HG02852 (cell line): ENCODE data around the gene HFE.
"Not testable (repeated sequence)": the region's sequence is repeated elsewhere in the genome, so short reads cannot be mapped to it uniquely, and the experiment has no call there.

ENCODE experiments used
- ATAC-seq: cut with Tn5 transposase; IDR thresholded peaks from one replicate; pipeline ENCODE4 v1.9.1; 2021; ENCODE audit warnings: mild to moderate bottlenecking, moderate library complexity; ENCODE audit not compliant: unreplicated experiment

The HFE gene

DNA sequence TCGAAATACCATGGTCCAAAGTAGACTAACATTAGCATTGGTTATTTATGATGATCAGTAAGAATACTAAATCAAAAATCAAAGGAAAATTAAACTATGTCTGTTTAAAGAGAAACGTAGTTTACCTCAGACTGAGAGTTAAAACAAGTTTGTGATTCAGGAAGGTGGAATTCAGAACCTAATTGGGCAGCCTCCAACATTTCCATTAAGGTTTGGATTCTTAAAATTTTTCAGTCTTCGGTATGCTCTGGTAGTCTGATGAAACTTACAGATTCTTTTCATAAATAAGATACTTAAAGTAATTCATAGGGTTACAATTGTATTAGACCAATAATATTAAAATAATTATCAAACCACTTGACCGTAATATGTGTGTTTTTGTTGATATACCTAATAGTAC is 18.6 kb downstream of the HFE start:
- no peak for ATAC-seq

DNA sequence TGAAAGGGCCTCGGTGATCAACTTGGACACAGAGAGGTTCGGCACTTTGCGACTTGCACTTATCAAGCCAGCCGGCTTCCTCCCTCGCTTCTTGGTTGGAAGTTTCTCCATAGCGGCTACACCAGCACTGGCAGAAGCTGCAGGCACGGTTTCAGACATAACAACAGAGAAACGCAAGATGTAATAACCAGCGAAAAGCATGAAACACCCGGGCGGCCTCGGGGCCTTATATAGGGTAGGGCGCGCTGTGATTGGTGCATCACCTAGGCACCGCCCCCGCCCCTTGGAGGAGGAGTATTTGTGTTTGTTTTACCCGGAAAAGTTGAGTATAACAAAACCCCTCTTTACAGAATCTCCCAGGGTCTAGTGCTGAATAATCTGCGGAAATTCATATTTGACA is 20.7 kb downstream of the HFE start:
- ATAC-seq: no peak

DNA sequence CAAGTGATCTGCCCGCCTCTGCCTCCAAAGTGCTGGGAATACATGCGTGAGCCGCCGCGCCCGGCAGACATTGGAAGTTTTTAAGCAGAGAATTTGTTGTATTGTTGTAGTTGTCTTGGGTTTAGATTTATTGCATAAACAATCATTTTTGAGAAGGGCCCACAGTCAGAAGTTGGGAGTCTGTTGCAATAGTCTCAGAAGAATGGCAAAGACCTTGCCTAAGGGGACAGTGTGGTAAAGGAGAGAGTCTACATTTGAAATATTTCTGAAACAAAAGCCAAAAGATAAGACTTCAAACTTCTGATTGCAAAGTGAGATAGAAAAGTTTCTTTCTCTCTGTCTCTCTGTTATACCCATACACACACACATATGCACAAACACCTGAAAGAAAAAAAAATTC is 22.5 kb downstream of the HFE start:
- no peak for ATAC-seq

DNA sequence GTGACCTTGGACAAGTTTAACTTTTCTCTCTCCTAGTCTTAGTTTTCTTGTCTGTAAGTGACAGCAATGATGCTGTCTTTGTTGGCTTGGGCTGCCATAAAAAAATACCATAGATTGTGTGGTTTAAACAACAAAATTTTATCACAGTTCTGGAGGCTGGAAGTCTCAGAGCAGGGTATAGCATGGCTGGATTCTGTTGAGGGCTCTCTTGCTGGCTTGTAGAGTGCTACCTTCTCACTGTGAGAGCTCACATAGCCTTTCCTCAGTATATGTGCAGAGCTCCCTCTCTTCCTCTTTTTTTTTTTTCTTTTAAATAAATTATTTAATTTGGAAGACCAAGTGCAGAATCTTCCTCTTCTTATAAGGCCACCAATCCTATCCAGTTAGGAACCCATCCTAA is 26.3 kb downstream of the HFE start:
- ATAC-seq: no peak

DNA sequence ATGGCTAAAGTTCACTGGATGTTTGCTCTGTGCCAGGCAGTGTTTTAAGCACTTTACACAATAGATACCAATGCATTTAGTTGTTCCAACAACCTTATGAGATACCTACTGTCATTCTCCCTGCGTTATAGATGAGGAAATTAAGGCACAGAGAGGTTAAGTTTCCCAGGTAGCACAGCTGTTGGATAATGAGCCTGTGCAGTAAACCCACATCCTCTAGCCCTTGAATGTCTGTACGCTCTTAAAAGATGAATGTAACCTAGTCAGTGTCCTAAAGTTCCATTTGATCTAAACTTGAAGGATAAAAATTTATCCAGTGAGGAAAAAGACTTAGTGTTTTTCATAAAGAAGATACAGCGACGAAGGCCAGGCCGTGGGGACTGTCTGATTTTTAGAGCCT is 28.0 kb downstream of the HFE start:
- ATAC-seq: no peak

DNA sequence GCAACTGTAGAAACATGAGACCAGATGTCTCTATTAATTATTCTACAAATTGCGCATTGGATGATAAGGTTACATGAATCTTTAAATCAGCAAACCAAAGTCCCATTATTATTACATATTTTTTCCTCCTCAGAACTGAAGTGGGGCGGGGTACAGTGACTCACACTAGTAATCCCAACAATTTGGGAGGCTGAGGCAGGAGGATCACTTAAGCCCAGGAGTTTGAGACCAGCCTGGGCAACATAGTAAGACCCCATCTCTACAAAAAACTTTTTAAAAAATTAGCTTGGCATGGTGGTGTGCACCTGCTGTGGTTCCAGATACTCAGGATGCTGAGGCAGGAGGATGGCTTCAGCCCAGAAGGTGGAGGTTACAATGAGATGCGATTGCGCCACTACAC is 29.0 kb downstream of the HFE start:
- no peak for ATAC-seq

GRCh38 chr6:26118999-26119398 is 31.8 kb downstream of the HFE start:
- ATAC-seq: no peak

- ATAC-seq: not testable (repeated sequence)
These were observed 32.9 kb downstream of the HFE start for GRCh38 chr6:26120115-26120514.

DNA sequence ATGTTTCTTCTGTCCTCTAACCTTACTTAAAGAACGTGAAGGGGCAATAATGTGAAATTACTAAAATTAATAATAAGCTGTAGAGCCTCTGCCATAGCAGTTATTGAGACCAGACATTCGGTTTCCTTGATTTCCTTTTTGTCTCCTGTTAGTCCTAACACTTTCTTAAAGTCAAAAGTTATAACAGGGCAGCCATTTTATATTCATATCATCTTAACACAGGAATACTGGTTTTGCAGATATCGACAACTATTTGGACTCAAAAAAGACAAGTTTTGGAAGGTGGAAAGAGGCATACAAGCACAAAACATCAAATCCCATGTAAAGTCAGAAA is 33.5 kb downstream of the HFE start:
- no peak for ATAC-seq

- ATAC-seq: no peak
These were observed 34.1 kb downstream of the HFE start for GRCh38 chr6:26121141-26122004.

- no peak for ATAC-seq
These were observed 34.8 kb downstream of the HFE start for GRCh38 chr6:26122005-26122388.

DNA sequence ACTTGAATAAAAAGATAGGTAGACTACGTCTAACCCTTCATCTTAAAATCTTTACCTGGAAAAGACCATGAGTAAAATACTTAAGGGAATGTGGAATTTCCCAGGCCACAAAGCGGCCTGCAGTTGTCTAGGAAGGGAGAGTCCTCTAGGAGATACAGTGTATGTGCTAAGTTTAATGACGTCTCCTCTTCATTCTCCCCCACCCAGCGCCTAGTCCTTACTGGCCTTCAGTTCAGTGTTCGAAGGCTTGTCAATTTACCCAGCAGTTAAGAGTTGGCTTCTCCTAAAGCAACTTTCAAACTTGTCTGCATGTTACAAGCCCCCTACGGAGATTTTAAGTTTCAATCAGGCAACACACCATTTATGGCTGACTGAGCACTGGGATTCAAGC is 35.2 kb downstream of the HFE start:
- no peak for ATAC-seq

GRCh38 chr6:26122793-26123674 is 35.8 kb downstream of the HFE start:
- ATAC-seq: peak; percentile 58

- no peak for ATAC-seq
These were observed 36.4 kb downstream of the HFE start for GRCh38 chr6:26123675-26123946.

GRCh38 chr6:26123947-26124780 is 36.9 kb downstream of the HFE start:
- peak; percentile 80 for ATAC-seq

DNA sequence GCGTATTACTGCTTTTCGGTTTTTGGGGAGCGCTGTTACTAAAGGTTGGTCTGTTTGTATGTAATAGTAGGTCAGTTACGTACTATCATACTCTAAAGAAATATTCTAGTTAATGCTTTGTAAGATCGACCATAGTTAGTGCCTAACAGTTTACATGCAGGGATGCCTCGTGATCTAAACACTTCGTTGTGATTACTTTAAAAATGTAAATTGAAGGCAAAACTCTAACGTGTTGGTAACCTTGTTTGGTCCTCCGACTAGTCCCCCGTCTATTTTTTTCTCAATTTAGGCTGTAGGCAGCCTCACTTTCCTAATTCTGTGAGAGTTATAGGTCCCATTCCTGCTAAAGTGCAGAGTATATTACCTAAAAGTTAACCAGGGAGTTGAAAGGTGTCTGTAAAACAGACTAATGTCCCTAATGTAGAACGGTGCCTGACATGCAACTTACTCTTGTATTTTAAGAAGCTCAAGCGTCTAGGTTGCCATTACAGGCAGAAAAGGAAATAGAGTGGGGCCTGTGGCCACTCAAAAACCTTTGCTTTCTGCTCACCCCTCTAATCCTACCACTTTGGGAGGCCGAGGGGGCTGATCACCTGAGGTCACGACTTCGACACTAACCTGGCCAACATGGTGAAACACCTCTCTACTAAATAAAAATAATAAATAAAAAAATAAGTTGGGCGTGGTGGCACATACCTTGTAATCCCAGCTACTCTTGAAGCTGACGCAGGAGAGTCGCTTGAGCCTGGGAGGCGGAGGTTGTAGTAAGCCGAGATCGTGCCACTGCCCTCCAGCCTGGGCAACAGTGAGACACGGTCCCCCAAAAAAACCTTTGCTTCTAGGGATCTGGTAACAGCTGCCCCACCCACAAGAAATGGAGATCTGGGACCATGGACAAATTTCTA is 37.8 kb downstream of the HFE start:
- no peak for ATAC-seq

DNA sequence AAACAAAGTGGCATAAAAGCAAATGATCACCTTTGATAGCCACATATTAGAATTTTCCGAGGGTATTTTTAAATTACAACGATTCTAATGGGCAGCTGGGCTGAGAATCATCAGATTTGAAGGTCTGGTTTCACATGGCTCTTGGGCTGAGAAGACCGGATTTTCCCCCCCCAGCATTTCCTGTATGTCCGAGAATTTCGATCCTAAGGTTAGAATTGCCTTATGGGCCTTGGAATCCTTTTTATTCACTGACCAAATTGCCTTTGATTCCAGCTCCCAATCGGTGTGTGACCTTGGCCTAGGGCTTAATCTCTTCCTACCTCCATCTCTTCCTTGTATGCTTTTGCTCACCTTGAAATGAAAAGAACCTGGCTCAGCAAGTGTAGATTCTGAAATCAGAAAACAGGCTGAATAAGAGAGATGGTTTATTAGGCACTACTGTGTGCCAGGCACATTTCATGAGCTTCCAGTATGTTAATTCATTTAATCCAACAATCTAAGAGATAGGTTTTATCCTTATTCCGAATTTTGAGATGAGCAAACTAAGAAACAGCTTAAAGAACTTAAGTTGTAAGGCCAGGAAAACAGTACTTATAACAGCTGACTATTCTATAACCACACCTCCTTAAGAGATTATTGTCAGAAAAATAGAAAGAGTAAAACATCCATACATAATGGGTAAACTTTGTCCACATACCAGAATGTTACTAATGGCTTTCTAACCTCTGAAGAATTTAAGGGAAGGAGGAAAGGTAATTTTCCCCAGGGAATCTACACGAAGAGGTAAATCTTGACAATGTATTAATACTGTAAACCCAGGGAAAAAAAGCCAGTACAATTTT is 39.4 kb downstream of the HFE start:
- ATAC-seq: no peak

- ATAC-seq: no peak
These were observed 41.0 kb downstream of the HFE start for GRCh38 chr6:26128013-26128771.

DNA sequence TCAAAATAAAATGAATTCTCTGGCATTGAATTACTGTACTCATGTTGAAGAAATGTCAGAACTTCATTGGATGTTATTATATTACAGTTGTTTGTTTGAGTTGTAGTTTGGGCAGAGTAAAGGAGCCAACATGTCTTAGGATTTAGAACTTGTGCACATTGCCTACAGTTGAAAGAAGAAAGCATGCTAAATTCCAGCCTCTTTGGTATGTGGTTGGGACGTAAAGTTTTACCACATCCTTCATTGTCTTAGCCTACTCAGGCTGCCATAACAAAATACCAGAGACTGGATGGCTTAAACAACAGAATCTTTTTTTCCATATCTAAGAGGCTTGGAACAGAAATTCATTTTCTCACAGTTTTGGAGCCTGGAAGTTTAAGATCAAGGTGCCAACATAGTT is 42.4 kb downstream of the HFE start:
- ATAC-seq: no peak
